Esophagus muscularis mucosa (tissue), 3 donors: Measurements from ENCODE around the gene FAM193A.

Source experiments
- CTCF ChIP-seq, 3 experiments: fragments of 200-600 bp in 2 of 3; fragments of 450-650 bp in 1 of 3; sonication (generic) in 2 of 3; IDR thresholded peaks; one replicate each; pipeline ENCODE4 v1.5.1; 2017 to 2019; ENCODE audit warnings: antibody characterized with exemption in 3 of 3, mild to moderate bottlenecking in 2 of 3, moderate library complexity in 1 of 3
- POLR2A ChIP-seq: fragments of 450-650 bp; IDR thresholded peaks from one replicate; pipeline ENCODE4 v1.6.1; 2017; ENCODE audit warnings: antibody characterized with exemption, moderate library complexity, mild to moderate bottlenecking, low read depth

GRCh38 chr4:2660596-2661211, 124.3 kb downstream of the FAM193A start:
- no peak for TF ChIP-seq CTCF (IDR thresholded peaks at IDR 0.05)
- TF ChIP-seq POLR2A = no peak
